HepG2 (cell line): ENCODE data around the gene NUTF2. TPM values are rescaled to one million over a fixed set of nuclear protein-coding genes. Genes with fewer than 3 reads are reported as not detected.

Source experiments
- CENPX ChIP-seq: sonication (generic); formaldehyde crosslinking; IDR thresholded peaks from 2 replicates; pipeline ENCODE4 v1.9.0; 2021; ENCODE audit warnings: mild to moderate bottlenecking, missing genetic modification reagents, moderate library complexity
- HNRNPLL ChIP-seq: fragments of 200-400 bp; formaldehyde crosslinking; IDR thresholded peaks from 2 replicates; pipeline ENCODE4 v1.6.1; 2017; ENCODE audit warnings: mild to moderate bottlenecking, low read depth, low read length; ENCODE audit not compliant: poor library complexity, severe bottlenecking
- RAD21 ChIP-seq: fragments of 450-650 bp; formaldehyde crosslinking; IDR thresholded peaks from 2 replicates; pipeline ENCODE4 v1.5.0; 2020; ENCODE audit warnings: mild to moderate bottlenecking
- RFXAP ChIP-seq: sonication (generic); formaldehyde crosslinking; IDR thresholded peaks from 2 replicates; pipeline ENCODE4 v1.4.0; 2020; ENCODE audit warnings: missing genetic modification reagents, borderline replicate concordance
- RXRA ChIP-seq: sonication (generic); formaldehyde crosslinking; IDR thresholded peaks from 2 replicates; pipeline ENCODE4 v1.5.1; 2020; ENCODE audit warnings: missing genetic modification reagents
- SAP130 ChIP-seq: IDR thresholded peaks from 2 replicates; pipeline ENCODE4 v1.6.1; 2016; ENCODE audit warnings: low read depth
- SP5 ChIP-seq: IDR thresholded peaks from 2 replicates; pipeline ENCODE4 v1.6.1; 2016; ENCODE audit warnings: low read depth, borderline replicate concordance
- ZNF431 ChIP-seq: sonication (generic); formaldehyde crosslinking; IDR thresholded peaks from 2 replicates; pipeline ENCODE4 v1.9.0; 2022; ENCODE audit warnings: missing genetic modification reagents, low read depth, mild to moderate bottlenecking, borderline replicate concordance
- ZNF468 ChIP-seq: sonication (generic); formaldehyde crosslinking; IDR thresholded peaks from 2 replicates; pipeline ENCODE4 v1.8.0; 2022; ENCODE audit warnings: mild to moderate bottlenecking, moderate library complexity, missing genetic modification reagents
- ZNF589 ChIP-seq: sonication (generic); formaldehyde crosslinking; conservative IDR thresholded peaks from 2 replicates; pipeline ENCODE4 v1.8.0; 2022; ENCODE audit warnings: mild to moderate bottlenecking, moderate library complexity, missing genetic modification reagents
- ZNF879 ChIP-seq: sonication (generic); formaldehyde crosslinking; IDR thresholded peaks from 2 replicates; pipeline ENCODE4 v1.8.1; 2023; ENCODE audit warnings: missing genetic modification reagents
- polyA plus RNA-seq, 8 experiments: library from polyadenylated mRNA; depleted of rRNA in 3 of 8; stranded (reverse) in 7 of 8; unstranded in 1 of 8; fragments of >200 nt; fragmentation: Illumina TruSeq in 4 of 8; extraction: Trizol in 4 of 8; gene quantifications; 2 replicates each; pipeline versions ENCODE4 v1.2.1 to v1.2.3, GENCODE V29; 2011 to 2016; ENCODE audit warnings: low read depth in 4 of 8, missing spikeins in 1 of 8, mixed read lengths in 1 of 8; ENCODE audit not compliant: insufficient read depth in 1 of 8
- total RNA-seq, 5 experiments: library from RNA; depleted of rRNA; stranded (reverse); fragments of >200 nt; fragmentation: Illumina TruSeq; extraction: Trizol; gene quantifications; 2 replicates each; pipeline ENCODE4 v1.2.3, GENCODE V29; 2016; ENCODE audit warnings: low read depth in 1 of 5
- TF ChIP-seq, protein P1 (sequence below): sonication (generic); formaldehyde crosslinking; IDR thresholded peaks from 2 replicates; pipeline ENCODE4 v1.5.0; 2020; ENCODE audit warnings: missing genetic modification reagents
- TF ChIP-seq, protein P2 (sequence below): sonication (generic); formaldehyde crosslinking; IDR thresholded peaks from 2 replicates; pipeline ENCODE4 v1.4.0; 2020; ENCODE audit warnings: missing genetic modification reagents
- TF ChIP-seq, protein P3 (sequence below): sonication (generic); formaldehyde crosslinking; IDR thresholded peaks from 2 replicates; pipeline ENCODE4 v1.5.0; 2020; ENCODE audit warnings: missing genetic modification reagents
- TF ChIP-seq, protein P4 (sequence below): sonication (generic); formaldehyde crosslinking; conservative IDR thresholded peaks from 2 replicates; pipeline ENCODE4 v1.8.0; 2022; ENCODE audit warnings: low read depth, missing genetic modification reagents
- TF ChIP-seq, protein P5 (sequence below): sonication (generic); formaldehyde crosslinking; IDR thresholded peaks from 2 replicates; pipeline ENCODE4 v1.5.0; 2020; ENCODE audit warnings: mild to moderate bottlenecking, missing genetic modification reagents

Gene NUTF2
- total and polyA plus RNA-seq, 2 of the 13 experiments (the other 11 are each of a cell fraction or from before 2014, with no cell fraction given) = 168 to 214 TPM

DNA sequence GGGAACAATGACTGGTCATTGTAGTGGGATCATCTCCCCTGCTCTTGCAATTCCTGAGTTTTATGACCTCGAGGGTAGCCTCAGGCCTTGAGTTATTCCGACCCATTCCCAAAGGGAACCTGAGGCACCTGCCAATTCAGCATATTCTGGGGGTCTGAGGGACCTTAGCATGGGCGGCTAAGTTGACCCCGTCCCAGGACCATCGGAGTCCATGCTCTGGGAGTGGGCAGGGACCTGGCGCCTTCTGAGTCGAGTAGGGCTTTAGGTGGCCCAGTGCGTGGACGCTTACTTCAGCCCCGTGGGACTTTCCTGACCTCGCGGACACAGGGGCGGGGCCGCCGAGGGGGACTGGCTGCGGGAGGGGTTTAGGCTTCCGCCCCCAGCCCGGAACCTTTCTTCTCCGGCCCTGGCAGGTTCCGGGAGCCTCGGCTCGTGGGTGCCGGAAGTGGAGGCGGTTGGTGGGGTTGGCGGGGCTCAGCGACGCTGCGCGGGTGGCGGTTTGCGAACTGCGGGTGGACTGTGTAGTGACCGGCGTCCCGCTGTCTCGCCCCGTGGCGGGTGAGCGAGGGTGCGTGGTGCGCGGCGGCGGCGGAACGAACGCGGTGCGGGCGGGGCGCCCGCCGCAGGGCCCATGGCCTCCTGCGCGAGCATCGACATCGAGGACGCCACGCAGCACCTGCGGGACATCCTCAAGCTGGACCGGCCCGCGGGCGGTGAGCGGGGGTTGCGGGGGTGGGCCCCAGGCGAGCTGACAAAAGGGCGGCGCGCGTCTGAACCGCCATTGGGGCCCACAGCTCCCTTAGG is 26.1 kb downstream of the NUTF2 start, which contains the start of gene EDC4 (continued):
- TF ChIP-seq RXRA (CRISPR knock-in tag) (peak; percentile 71; the same call in 1 of the 2 replicates), SP5 (peak; percentile 83), ZNF879 (CRISPR knock-in tag) (peak; percentile 49; the same call in 1 of the 2 replicates), HNRNPLL (peak; percentile 85), ZNF468 (CRISPR knock-in tag) (0 out of 2 replicates have a peak, but pooled peaks have one; percentile 29), RFXAP (CRISPR knock-in tag) (peak; percentile 88), CENPX (CRISPR knock-in tag) (no peak), ZNF589 (CRISPR knock-in tag) (peak; percentile 90; the same call in 1 of the 2 replicates), ZNF431 (CRISPR knock-in tag) (peak; percentile 76; the same call in 1 of the 2 replicates), RAD21 (CRISPR knock-in tag) (peak; percentile 83), SAP130 (CRISPR knock-in tag) (peak; percentile 97)
- TF ChIP-seq, protein P1, sequence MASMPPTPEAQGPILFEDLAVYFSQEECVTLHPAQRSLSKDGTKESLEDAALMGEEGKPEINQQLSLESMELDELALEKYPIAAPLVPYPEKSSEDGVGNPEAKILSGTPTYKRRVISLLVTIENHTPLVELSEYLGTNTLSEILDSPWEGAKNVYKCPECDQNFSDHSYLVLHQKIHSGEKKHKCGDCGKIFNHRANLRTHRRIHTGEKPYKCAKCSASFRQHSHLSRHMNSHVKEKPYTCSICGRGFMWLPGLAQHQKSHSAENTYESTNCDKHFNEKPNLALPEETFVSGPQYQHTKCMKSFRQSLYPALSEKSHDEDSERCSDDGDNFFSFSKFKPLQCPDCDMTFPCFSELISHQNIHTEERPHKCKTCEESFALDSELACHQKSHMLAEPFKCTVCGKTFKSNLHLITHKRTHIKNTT = no peak
- TF ChIP-seq, protein P2, sequence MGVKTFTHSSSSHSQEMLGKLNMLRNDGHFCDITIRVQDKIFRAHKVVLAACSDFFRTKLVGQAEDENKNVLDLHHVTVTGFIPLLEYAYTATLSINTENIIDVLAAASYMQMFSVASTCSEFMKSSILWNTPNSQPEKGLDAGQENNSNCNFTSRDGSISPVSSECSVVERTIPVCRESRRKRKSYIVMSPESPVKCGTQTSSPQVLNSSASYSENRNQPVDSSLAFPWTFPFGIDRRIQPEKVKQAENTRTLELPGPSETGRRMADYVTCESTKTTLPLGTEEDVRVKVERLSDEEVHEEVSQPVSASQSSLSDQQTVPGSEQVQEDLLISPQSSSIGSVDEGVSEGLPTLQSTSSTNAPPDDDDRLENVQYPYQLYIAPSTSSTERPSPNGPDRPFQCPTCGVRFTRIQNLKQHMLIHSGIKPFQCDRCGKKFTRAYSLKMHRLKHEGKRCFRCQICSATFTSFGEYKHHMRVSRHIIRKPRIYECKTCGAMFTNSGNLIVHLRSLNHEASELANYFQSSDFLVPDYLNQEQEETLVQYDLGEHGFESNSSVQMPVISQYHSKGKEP (CRISPR knock-in tag) = peak; percentile 86; the same call in 1 of the 2 replicates
- TF ChIP-seq, protein P3, sequence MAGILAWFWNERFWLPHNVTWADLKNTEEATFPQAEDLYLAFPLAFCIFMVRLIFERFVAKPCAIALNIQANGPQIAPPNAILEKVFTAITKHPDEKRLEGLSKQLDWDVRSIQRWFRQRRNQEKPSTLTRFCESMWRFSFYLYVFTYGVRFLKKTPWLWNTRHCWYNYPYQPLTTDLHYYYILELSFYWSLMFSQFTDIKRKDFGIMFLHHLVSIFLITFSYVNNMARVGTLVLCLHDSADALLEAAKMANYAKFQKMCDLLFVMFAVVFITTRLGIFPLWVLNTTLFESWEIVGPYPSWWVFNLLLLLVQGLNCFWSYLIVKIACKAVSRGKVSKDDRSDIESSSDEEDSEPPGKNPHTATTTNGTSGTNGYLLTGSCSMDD (CRISPR knock-in tag) = no peak
- TF ChIP-seq, protein P4, sequence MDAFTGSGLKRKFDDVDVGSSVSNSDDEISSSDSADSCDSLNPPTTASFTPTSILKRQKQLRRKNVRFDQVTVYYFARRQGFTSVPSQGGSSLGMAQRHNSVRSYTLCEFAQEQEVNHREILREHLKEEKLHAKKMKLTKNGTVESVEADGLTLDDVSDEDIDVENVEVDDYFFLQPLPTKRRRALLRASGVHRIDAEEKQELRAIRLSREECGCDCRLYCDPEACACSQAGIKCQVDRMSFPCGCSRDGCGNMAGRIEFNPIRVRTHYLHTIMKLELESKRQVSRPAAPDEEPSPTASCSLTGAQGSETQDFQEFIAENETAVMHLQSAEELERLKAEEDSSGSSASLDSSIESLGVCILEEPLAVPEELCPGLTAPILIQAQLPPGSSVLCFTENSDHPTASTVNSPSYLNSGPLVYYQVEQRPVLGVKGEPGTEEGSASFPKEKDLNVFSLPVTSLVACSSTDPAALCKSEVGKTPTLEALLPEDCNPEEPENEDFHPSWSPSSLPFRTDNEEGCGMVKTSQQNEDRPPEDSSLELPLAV (CRISPR knock-in tag) = peak; percentile 78; the same call in 1 of the 2 replicates
- TF ChIP-seq, protein P5, sequence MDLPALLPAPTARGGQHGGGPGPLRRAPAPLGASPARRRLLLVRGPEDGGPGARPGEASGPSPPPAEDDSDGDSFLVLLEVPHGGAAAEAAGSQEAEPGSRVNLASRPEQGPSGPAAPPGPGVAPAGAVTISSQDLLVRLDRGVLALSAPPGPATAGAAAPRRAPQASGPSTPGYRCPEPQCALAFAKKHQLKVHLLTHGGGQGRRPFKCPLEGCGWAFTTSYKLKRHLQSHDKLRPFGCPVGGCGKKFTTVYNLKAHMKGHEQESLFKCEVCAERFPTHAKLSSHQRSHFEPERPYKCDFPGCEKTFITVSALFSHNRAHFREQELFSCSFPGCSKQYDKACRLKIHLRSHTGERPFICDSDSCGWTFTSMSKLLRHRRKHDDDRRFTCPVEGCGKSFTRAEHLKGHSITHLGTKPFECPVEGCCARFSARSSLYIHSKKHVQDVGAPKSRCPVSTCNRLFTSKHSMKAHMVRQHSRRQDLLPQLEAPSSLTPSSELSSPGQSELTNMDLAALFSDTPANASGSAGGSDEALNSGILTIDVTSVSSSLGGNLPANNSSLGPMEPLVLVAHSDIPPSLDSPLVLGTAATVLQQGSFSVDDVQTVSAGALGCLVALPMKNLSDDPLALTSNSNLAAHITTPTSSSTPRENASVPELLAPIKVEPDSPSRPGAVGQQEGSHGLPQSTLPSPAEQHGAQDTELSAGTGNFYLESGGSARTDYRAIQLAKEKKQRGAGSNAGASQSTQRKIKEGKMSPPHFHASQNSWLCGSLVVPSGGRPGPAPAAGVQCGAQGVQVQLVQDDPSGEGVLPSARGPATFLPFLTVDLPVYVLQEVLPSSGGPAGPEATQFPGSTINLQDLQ (CRISPR knock-in tag) = 0 out of 2 replicates have a peak, but pooled peaks have one; percentile 44
